GM12864 (cell line): ENCODE data around the gene GDF15.

ENCODE experiments used
- DNase-seq: peaks from one replicate; pipeline ENCODE4 v3.0.0-alpha.2; 2011; ENCODE audit warnings: low read depth
- H3K4me3 ChIP-seq: 2 replicates; pipeline ENCODE4 v1.5.1; 2011; ENCODE audit warnings: mild to moderate bottlenecking, low read depth, low read length, control low read depth
- TF ChIP-seq, protein P1 (sequence below): IDR thresholded peaks from 2 replicates; pipeline ENCODE4 v1.5.1; 2011; ENCODE audit warnings: low read depth, mild to moderate bottlenecking, moderate library complexity, low read length, control low read depth, inconsistent platforms; ENCODE audit errors: missing control alignments

The GDF15 gene

DNA sequence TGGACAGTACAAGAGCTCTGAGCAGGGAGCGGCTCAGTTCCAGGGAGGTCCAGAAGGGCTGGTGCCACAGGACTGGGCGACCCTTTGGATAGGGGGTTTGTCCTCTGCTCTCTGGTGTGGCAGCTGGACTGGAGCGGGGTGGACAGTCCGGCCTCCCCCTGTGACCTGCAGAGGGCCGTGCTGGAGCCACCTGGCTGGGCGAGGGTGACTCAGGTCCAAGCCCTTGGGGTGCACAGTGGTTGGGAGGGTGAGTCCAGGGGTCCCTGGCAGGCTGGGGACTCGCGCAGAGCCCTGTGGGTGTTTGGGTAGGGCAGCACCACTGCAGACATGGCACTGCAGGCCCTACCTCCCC is 40.4 kb downstream of the GDF15 start:
- no peak overlapping the region for H3K4me3 ChIP-seq
- no peak for DNase-seq
- TF ChIP-seq, protein P1, sequence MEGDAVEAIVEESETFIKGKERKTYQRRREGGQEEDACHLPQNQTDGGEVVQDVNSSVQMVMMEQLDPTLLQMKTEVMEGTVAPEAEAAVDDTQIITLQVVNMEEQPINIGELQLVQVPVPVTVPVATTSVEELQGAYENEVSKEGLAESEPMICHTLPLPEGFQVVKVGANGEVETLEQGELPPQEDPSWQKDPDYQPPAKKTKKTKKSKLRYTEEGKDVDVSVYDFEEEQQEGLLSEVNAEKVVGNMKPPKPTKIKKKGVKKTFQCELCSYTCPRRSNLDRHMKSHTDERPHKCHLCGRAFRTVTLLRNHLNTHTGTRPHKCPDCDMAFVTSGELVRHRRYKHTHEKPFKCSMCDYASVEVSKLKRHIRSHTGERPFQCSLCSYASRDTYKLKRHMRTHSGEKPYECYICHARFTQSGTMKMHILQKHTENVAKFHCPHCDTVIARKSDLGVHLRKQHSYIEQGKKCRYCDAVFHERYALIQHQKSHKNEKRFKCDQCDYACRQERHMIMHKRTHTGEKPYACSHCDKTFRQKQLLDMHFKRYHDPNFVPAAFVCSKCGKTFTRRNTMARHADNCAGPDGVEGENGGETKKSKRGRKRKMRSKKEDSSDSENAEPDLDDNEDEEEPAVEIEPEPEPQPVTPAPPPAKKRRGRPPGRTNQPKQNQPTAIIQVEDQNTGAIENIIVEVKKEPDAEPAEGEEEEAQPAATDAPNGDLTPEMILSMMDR = no peak

- DNase-seq = no peak
- TF ChIP-seq, protein P1 = no peak
- H3K4me3 ChIP-seq = no peak overlapping the region
Measured at GRCh38 chr19:18427080-18427742, 41.3 kb downstream of the GDF15 start.

- DNase-seq = no peak
- TF ChIP-seq, protein P1 = no peak
- no peak overlapping the region for H3K4me3 ChIP-seq
Measured at GRCh38 chr19:18427743-18428113, 41.8 kb downstream of the GDF15 start.

GRCh38 chr19:18428173-18428786 is 42.3 kb downstream of the GDF15 start:
- TF ChIP-seq, protein P1 = no peak
- DNase-seq = no peak
- no peak overlapping the region for H3K4me3 ChIP-seq

GRCh38 chr19:18428787-18429674 is 43.1 kb downstream of the GDF15 start:
- peak overlapping the region; percentile 28 for H3K4me3 ChIP-seq
- TF ChIP-seq, protein P1 = no peak
- no peak for DNase-seq

- TF ChIP-seq, protein P1 = no peak
- no peak overlapping the region for H3K4me3 ChIP-seq
- DNase-seq = no peak
Measured at GRCh38 chr19:18429717-18430416, 43.9 kb downstream of the GDF15 start.
